Activated CD4-positive, alpha-beta memory T cell treated with anti-CD3 and anti-CD28 coated beads, Interleukin-2, amount 10 ng/mL, durations not matched to agents 7 days and 5 days (primary cell): Measurements from ENCODE around the gene SLC9C1. TPM values are rescaled to one million over a fixed set of nuclear protein-coding genes. Genes with fewer than 3 reads are reported as not detected.

Experiments used
- CTCF ChIA-PET: fragments of 350-600 bp; sonication (Branson Sonifier 250); formaldehyde crosslinking; loops from one replicate; lab custom pipeline; 2021; ENCODE audit warnings: antibody characterized with exemption, inconsistent platforms; lab: Charles Lee
- POLR2A ChIA-PET: fragments of 350-600 bp; sonication (Branson Sonifier 250); formaldehyde crosslinking; loops from one replicate; lab custom pipeline; 2021; ENCODE audit warnings: antibody characterized with exemption; lab: Charles Lee
- DNase-seq: peaks from one replicate; pipeline ENCODE4 v3.0.0-alpha.2; 2020
- H3K27ac Mint-ChIP-seq: one replicate; pipeline ENCODE4 v1.8.0; 2021; ENCODE audit warnings: mild to moderate bottlenecking, mixed read lengths
- H3K27me3 Mint-ChIP-seq: one replicate; pipeline ENCODE4 v1.8.0; 2021; ENCODE audit warnings: mixed read lengths
- H3K36me3 Mint-ChIP-seq: one replicate; pipeline ENCODE4 v1.8.0; 2021; ENCODE audit warnings: low read depth, mixed read lengths
- H3K4me1 Mint-ChIP-seq: one replicate; pipeline ENCODE4 v1.8.0; 2021; ENCODE audit warnings: mixed read lengths
- H3K4me3 Mint-ChIP-seq: one replicate; pipeline ENCODE4 v1.8.0; 2021; ENCODE audit warnings: mild to moderate bottlenecking, mixed read lengths
- H3K9me3 Mint-ChIP-seq: one replicate; pipeline ENCODE4 v1.8.0; 2021; ENCODE audit warnings: mixed read lengths
- total RNA-seq, 2 experiments: library from RNA; stranded (reverse); gene quantifications; one replicate each; pipeline ENCODE4 v1.2.3, GENCODE V29; 2021

SLC9C1 gene
- total RNA-seq, 2 experiments from 2014 or later, result not detected

DNA sequence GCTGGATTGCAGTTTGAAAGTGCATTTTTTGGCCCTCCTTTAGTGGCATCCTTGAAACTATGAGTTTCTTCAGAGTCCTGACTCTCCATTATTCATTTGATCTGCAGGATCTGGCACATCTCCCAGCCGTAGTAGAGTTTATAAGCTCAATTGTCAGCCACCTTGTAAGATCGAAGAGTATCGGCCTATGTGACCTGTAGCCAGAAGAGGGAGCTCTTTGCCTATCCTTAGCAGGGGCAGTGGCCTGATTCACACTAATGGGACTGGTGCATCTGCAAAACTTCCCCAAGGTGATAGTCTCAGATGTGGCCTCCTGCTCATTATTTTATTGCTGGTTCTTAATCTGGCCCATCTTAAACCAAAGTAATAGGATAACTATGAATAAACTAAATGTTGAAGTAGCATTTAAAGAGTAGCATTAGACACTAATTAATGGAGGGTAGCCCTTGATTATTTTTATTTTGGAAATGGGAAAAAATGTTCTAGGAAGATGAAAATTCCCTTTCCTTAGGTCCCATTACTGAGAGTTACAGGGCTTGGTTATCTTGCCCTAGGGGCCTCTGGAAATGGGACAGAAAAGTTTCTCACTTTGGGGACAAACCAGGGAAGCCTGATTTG is 182.1 kb downstream of the SLC9C1 start:
- Mint-ChIP-seq H3K4me1 (peaks cover 18% of the 10 kb centered on the region), H3K9me3 (no peaks in the 10 kb centered on the region), H3K4me3 (no peak overlapping the region), H3K36me3 (no peaks in the 10 kb centered on the region), H3K27ac (no peak overlapping the region), H3K27me3 (no peaks in the 10 kb centered on the region)
- DNase-seq, result peak; percentile 69
- CTCF ChIA-PET, result interaction anchor here (0.6 to 4.1 kb wide), 54 partner anchors 9 to 458 kb away, joined by 3 to 42 read pairs (median 4); partner anchors contain the start of genes ABHD10, BTLA, CD200 and GCSAM
- POLR2A ChIA-PET, result interaction anchor here (0.5 to 1.2 kb wide), 4 partner anchors 17 to 222 kb away, joined by 3 to 4 read pairs (median 4); partner anchors contain the start of gene GCSAM

- DNase-seq, result no peak
- H3K36me3 Mint-ChIP-seq, result no peaks in the 10 kb centered on the region
- H3K4me3 Mint-ChIP-seq, result no peak overlapping the region
- H3K27me3 Mint-ChIP-seq, result no peaks in the 10 kb centered on the region
- peaks cover 13% of the 10 kb centered on the region for H3K4me1 Mint-ChIP-seq
- H3K27ac Mint-ChIP-seq, result no peak overlapping the region
- ChIA-PET CTCF (interaction anchor here (0.8 to 4.1 kb wide), 2 partner anchors 184 to 328 kb away, joined by 3 to 42 read pairs; partner anchors contain the start of gene SLC9C1), POLR2A (no interaction called here)
- H3K9me3 Mint-ChIP-seq, result no peaks in the 10 kb centered on the region
Observed at GRCh38 chr3:112109322-112109721, 184.7 kb downstream of the SLC9C1 start.

- no peak overlapping the region for H3K27ac Mint-ChIP-seq
- no peaks in the 10 kb centered on the region for H3K27me3 Mint-ChIP-seq
- DNase-seq, result no peak
- H3K4me3 Mint-ChIP-seq, result no peak overlapping the region
- H3K36me3 Mint-ChIP-seq, result peaks cover 6% of the 10 kb centered on the region
- POLR2A ChIA-PET, result no interaction called here
- H3K4me1 Mint-ChIP-seq, result no peaks in the 10 kb centered on the region
- CTCF ChIA-PET, result interaction anchor here (0.5 kb wide), 1 partner anchor 368 kb away, joined by 3 read pairs; no protein-coding TSS in a partner anchor
- H3K9me3 Mint-ChIP-seq, result no peaks in the 10 kb centered on the region
Observed at GRCh38 chr3:112104774-112105173, 189.2 kb downstream of the SLC9C1 start.

GRCh38 chr3:112101916-112102315 is 192.1 kb downstream of the SLC9C1 start:
- no peak overlapping the region for H3K4me3 Mint-ChIP-seq
- H3K27me3 Mint-ChIP-seq, result no peaks in the 10 kb centered on the region
- peaks cover 6% of the 10 kb centered on the region for H3K36me3 Mint-ChIP-seq
- peaks cover 5% of the 10 kb centered on the region for H3K4me1 Mint-ChIP-seq
- no peaks in the 10 kb centered on the region for H3K9me3 Mint-ChIP-seq
- no peak for DNase-seq
- ChIA-PET CTCF (interaction anchor here (1.2 kb wide), 1 partner anchor 10 kb away, joined by 3 read pairs; no protein-coding TSS in a partner anchor), POLR2A (no interaction called here)
- no peak overlapping the region for H3K27ac Mint-ChIP-seq

DNA sequence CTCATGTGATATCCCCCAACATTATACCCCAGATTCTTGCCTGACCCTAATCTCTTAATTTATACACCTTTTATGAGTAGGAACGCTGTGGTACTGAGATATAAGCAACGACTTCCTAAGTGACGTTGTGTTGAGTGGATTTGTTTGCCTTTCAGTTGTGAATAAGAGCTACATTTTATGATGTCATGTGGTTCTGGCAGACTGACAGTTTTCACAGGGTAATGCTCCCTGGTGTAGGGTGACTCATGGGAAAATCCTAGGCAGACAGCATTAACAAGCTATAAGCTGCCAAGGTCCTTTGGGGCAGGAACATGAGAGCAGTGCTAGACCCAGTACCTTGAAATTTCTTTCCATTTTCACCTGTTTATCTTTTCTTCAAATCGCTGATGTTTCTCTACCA is 196.6 kb downstream of the SLC9C1 start:
- H3K27ac Mint-ChIP-seq, result no peak overlapping the region
- no peak overlapping the region for H3K4me3 Mint-ChIP-seq
- peaks cover 17% of the 10 kb centered on the region for H3K4me1 Mint-ChIP-seq
- no peaks in the 10 kb centered on the region for H3K27me3 Mint-ChIP-seq
- H3K9me3 Mint-ChIP-seq, result no peaks in the 10 kb centered on the region
- H3K36me3 Mint-ChIP-seq, result peaks cover 6% of the 10 kb centered on the region
- no peak for DNase-seq
- CTCF ChIA-PET, result interaction anchor here (1.4 to 1.5 kb wide), 2 partner anchors 14 to 423 kb away, joined by 3 to 7 read pairs; no protein-coding TSS in a partner anchor
- POLR2A ChIA-PET, result interaction anchor here (1.6 kb wide), 1 partner anchor 464 kb away, joined by 3 read pairs; the partner anchor contains the start of genes ATG3 and SLC35A5

GRCh38 chr3:112096176-112096575 is 197.8 kb downstream of the SLC9C1 start:
- Mint-ChIP-seq H3K4me1 (peaks cover 23% of the 10 kb centered on the region), H3K36me3 (peaks cover 6% of the 10 kb centered on the region), H3K9me3 (no peaks in the 10 kb centered on the region), H3K27me3 (no peaks in the 10 kb centered on the region), H3K4me3 (no peak overlapping the region), H3K27ac (no peak overlapping the region)
- ChIA-PET POLR2A (no interaction called here), CTCF (no interaction called here)
- DNase-seq, result no peak

GRCh38 chr3:112095731-112096130 is 198.3 kb downstream of the SLC9C1 start:
- peaks cover 6% of the 10 kb centered on the region for H3K36me3 Mint-ChIP-seq
- no peaks in the 10 kb centered on the region for H3K9me3 Mint-ChIP-seq
- no peak overlapping the region for H3K4me3 Mint-ChIP-seq
- no peak overlapping the region for H3K27ac Mint-ChIP-seq
- ChIA-PET CTCF (no interaction called here), POLR2A (no interaction called here)
- peaks cover 28% of the 10 kb centered on the region for H3K4me1 Mint-ChIP-seq
- no peak for DNase-seq
- H3K27me3 Mint-ChIP-seq, result no peaks in the 10 kb centered on the region

GRCh38 chr3:112093180-112093522 is 200.9 kb downstream of the SLC9C1 start:
- H3K4me3 Mint-ChIP-seq, result no peak overlapping the region

GRCh38 chr3:112092496-112093179 is 201.4 kb downstream of the SLC9C1 start:
- CTCF ChIA-PET, result interaction anchor here (3.6 kb wide), 1 partner anchor 19 kb away, joined by 17 read pairs; no protein-coding TSS in a partner anchor
- no peak overlapping the region for H3K4me3 Mint-ChIP-seq
- POLR2A ChIA-PET, result interaction anchor here (0.6 kb wide), 1 partner anchor 40 kb away, joined by 3 read pairs; no protein-coding TSS in a partner anchor
- H3K9me3 Mint-ChIP-seq, result no peaks in the 10 kb centered on the region
- no peak for DNase-seq
- no peaks in the 10 kb centered on the region for H3K27me3 Mint-ChIP-seq
- H3K27ac Mint-ChIP-seq, result peak overlapping the region; percentile 3
- peaks cover 48% of the 10 kb centered on the region for H3K4me1 Mint-ChIP-seq
- peaks cover 6% of the 10 kb centered on the region for H3K36me3 Mint-ChIP-seq

More at GRCh38 chr3:112093180-112093522, 200.9 kb downstream of the SLC9C1 start:
- ChIA-PET CTCF (interaction anchor here (3.6 kb wide), 1 partner anchor 19 kb away, joined by 17 read pairs; no protein-coding TSS in a partner anchor), POLR2A (interaction anchor here (0.6 kb wide), 1 partner anchor 39 kb away, joined by 3 read pairs; no protein-coding TSS in a partner anchor)
- Mint-ChIP-seq H3K27me3 (no peaks in the 10 kb centered on the region), H3K36me3 (peaks cover 6% of the 10 kb centered on the region), H3K9me3 (no peaks in the 10 kb centered on the region), H3K27ac (no peak overlapping the region), H3K4me1 (peaks cover 45% of the 10 kb centered on the region)
- no peak for DNase-seq

DNA sequence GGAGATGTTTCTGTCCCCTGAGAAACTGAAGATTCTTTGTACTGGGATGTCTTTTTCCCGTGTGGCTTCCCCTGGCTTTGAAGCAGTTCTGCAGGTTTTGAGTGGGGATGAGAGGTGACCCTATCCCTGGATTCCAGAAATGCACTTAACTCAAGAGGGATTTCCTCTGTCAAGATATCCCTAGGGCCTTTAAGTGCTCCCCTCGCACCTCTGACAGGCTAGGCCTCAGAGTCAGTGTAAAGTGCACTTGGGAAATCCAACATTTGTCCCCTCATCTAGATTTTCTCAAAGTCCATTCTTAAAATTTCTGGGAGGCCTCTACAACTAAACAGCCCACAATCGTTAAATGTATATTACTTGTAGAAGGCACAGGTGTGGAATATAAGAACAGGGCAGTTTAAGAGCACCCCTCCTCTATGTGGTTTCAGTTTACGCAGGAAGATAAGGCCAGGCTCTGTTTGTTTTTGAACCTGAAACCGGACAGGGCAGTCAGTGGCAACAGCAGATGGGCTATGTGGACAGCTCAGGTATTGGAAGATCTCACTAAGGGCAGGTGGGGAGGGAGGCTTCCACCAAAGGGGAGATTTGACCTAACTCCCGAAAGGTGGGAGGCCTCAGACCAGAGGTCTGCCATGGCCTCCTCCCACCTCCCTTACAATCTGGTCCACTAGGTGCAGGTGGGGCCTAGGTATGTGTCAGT is 203.0 kb downstream of the SLC9C1 start:
- no peaks in the 10 kb centered on the region for H3K9me3 Mint-ChIP-seq
- DNase-seq, result no peak
- no peaks in the 10 kb centered on the region for H3K27me3 Mint-ChIP-seq
- H3K4me1 Mint-ChIP-seq, result peaks cover 58% of the 10 kb centered on the region
- ChIA-PET CTCF (no interaction called here), POLR2A (interaction anchor here (0.7 kb wide), 1 partner anchor 42 kb away, joined by 3 read pairs; the partner anchor contains the start of gene GCSAM)
- H3K4me3 Mint-ChIP-seq, result no peak overlapping the region
- peak overlapping the region; percentile 9 for H3K27ac Mint-ChIP-seq
- H3K36me3 Mint-ChIP-seq, result peaks cover 6% of the 10 kb centered on the region
